Natural killer cell treated with Interleukin-12 subunit alpha and Interleukin-12 subunit beta and Interleukin-15 and Interleukin-18, amount 100 ng/mL, for 72 hours (primary cell): Measurements from ENCODE around the gene ARHGAP30. TPM values are rescaled to one million over a fixed set of nuclear protein-coding genes. Genes with fewer than 3 reads are reported as not detected.
"Not testable (repeated sequence)": the region's sequence is repeated elsewhere in the genome, so short reads cannot be mapped to it uniquely, and the experiment has no call there.

Experiments used
- ATAC-seq, 2 donors: fragments of 150-1000 bp; cut with Tn5 transposase in 1 of 2; sonication (Bioruptor Pico), chemical (Tn5 transposase) in 1 of 2; 2 replicates each; pipeline ENCODE4 v1.10.0; 2021
- DNase-seq: peaks from one replicate; pipeline ENCODE4 v3.0.0; 2022; ENCODE audit warnings: low spot score
- H3K27ac Mint-ChIP-seq, 2 donors: 1 replicate in 1 of 2; 2 replicates in 1 of 2; pipeline ENCODE4 v1.8.0; 2022; ENCODE audit warnings: mixed read lengths in 2 of 2, mild to moderate bottlenecking in 1 of 2, moderate library complexity in 1 of 2
- H3K27me3 Mint-ChIP-seq, 2 donors: 1 replicate in 1 of 2; 2 replicates in 1 of 2; pipeline ENCODE4 v1.8.0; 2022; ENCODE audit warnings: mixed read lengths in 2 of 2
- H3K36me3 Mint-ChIP-seq: one replicate; pipeline ENCODE4 v1.8.0; 2022; ENCODE audit warnings: mixed read lengths
- H3K4me1 Mint-ChIP-seq, 2 donors: 1 replicate in 1 of 2; 2 replicates in 1 of 2; pipeline ENCODE4 v1.8.0; 2022; ENCODE audit warnings: low read depth in 2 of 2, mixed read lengths in 2 of 2, mild to moderate bottlenecking in 1 of 2
- H3K4me3 Mint-ChIP-seq: one replicate; pipeline ENCODE4 v1.8.0; 2022; ENCODE audit warnings: mixed read lengths
- H3K9me3 Mint-ChIP-seq: 2 replicates; pipeline ENCODE4 v1.8.0; 2022; ENCODE audit warnings: mixed read lengths
- total RNA-seq, 2 donors: library from RNA; stranded (reverse); gene quantifications; one replicate each; pipeline ENCODE4 v1.2.3, GENCODE V29; 2022

The ARHGAP30 gene, protein sequence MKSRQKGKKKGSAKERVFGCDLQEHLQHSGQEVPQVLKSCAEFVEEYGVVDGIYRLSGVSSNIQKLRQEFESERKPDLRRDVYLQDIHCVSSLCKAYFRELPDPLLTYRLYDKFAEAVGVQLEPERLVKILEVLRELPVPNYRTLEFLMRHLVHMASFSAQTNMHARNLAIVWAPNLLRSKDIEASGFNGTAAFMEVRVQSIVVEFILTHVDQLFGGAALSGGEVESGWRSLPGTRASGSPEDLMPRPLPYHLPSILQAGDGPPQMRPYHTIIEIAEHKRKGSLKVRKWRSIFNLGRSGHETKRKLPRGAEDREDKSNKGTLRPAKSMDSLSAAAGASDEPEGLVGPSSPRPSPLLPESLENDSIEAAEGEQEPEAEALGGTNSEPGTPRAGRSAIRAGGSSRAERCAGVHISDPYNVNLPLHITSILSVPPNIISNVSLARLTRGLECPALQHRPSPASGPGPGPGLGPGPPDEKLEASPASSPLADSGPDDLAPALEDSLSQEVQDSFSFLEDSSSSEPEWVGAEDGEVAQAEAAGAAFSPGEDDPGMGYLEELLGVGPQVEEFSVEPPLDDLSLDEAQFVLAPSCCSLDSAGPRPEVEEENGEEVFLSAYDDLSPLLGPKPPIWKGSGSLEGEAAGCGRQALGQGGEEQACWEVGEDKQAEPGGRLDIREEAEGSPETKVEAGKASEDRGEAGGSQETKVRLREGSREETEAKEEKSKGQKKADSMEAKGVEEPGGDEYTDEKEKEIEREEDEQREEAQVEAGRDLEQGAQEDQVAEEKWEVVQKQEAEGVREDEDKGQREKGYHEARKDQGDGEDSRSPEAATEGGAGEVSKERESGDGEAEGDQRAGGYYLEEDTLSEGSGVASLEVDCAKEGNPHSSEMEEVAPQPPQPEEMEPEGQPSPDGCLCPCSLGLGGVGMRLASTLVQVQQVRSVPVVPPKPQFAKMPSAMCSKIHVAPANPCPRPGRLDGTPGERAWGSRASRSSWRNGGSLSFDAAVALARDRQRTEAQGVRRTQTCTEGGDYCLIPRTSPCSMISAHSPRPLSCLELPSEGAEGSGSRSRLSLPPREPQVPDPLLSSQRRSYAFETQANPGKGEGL
- total RNA-seq: 100 to 1,000 TPM; 217 to 250 TPM

DNA sequence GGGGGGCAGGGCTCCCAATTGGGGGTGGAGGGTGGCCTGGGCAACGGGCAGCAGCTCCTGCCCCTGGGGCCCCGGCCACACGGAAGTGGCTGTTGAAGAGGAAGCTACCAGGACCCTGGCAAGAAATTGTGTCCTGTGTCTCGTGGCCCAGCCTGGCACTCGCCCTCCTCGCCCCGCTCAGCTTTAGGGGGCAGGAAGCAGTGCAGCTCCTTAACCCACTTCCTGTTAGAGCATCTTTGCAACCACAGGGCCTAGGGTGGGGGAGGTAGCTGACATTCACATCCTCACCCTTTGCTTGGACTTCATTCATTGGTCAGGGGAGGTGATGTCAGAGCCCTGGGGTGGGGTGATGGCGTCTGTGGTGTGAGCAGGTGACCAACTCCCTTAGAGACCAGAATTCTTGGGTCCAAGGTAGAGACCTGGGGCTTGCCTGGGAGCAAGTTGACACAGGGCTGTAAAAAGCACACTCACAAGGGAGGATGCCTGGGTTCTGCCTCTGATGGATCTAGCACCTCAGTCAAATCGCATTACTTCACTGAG is at the start of gene ARHGAP30:
Gene ARHGAP30, minus strand, starts transcription at position 161 of the 540 bp plus-strand sequence. CDS start 267 bp downstream, outside the sequence.
- Mint-ChIP-seq H3K4me1 (peaks cover 56 to 59% of the 10 kb centered on the region in 2 donors), H3K27me3 (no peaks in the 10 kb centered on the region), H3K36me3 (peaks cover 9% of the 10 kb centered on the region), H3K9me3 (no peaks in the 10 kb centered on the region), H3K27ac (peak within 1 kb of the TSS; percentile 84 to 91), H3K4me3 (peak within 1 kb of the TSS; percentile 95)
- ATAC-seq (peak; percentile 92), DNase-seq (peak; percentile 95)

DNA sequence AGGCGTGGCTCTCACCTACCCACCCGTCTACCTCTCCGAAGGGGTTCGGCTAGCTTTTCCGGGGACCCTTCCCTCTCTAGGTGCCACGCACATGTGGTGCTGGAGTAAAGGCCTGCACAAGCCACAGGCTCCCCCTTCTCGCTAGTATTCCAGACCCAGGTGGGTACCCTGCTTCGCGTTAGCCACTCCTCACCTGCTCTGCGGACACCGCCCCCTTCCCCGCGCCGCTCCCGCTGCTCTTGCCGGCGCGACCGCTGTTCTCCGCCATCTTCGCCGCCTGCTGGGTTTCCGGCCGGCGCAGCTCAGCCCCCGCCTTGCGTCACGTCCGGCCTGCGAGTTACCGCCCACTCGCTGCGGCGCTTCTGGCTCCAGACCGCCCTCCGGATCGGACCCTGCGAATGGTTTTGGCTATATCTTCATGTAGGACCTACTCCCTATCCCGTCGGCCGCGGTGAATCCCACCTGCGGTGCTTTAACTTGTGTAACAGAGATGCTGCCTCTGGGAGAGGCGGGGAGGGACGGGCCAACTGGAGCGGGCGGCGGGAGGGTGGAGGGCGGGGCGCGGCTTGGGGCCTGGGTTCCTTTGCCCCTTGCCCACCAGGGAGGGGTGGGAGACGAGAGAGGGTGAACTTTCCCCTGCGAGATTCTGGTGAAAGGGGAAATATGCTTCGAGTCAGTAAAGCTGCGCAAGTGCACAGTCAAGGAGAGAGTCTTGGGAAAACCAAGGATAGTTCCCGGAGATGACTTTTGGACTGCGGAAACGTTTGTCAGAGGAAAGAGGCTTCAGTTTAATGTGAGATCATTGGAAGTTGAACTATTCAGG is 48.3 kb upstream of the ARHGAP30 start, which contains the start of the genes NIT1 and PFDN2:
Gene NIT1, plus strand, starts transcription at position 347 of the 823 bp plus-strand sequence. Its CDS starts 72 bp downstream, at position 419.
Gene PFDN2, minus strand, starts transcription at position 279 of the 823 bp plus-strand sequence. Its CDS starts 11 bp downstream, at position 268.
- no peaks in the 10 kb centered on the region for H3K9me3 Mint-ChIP-seq
- H3K27ac Mint-ChIP-seq: peak within 1 kb of the TSS; percentile 89 to 90
- ATAC-seq: peak; percentile 91 to 94
- peaks cover 53 to 56% of the 10 kb centered on the region in 2 donors for H3K4me1 Mint-ChIP-seq
- no peaks in the 10 kb centered on the region for H3K27me3 Mint-ChIP-seq
- H3K4me3 Mint-ChIP-seq: peak within 1 kb of the TSS; percentile 97
- H3K36me3 Mint-ChIP-seq: peaks cover 26% of the 10 kb centered on the region
- peak; percentile 90 for DNase-seq

DNA sequence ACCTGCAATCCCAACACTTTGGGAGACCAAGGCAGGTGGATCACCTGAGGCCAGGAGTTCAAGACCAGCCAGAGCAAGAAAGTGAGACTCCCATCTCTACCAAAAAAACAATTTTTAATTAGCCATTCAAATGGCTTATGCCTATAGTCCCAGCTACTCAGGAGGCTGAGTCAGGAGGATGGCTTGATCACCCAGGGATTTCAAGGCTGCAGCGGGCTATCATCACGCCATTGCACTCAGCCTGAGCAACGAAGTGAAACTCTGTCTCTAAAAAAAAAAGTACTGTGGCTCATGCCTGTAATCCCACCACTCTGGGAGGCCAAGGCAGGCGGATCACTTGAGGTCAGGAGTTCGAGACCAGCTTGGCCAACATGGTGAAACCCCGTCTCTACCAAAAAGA is 46.3 kb upstream of the ARHGAP30 start:
- Mint-ChIP-seq H3K4me3 (peak overlapping the region; percentile 97), H3K36me3 (peaks cover 14% of the 10 kb centered on the region), H3K4me1 (peaks cover 56 to 67% of the 10 kb centered on the region in 2 donors), H3K27ac (peak overlapping the region; percentile 89 to 90)
- DNase-seq, H3K9me3 Mint-ChIP-seq, H3K27me3 Mint-ChIP-seq, ATAC-seq: not testable (repeated sequence)

DNA sequence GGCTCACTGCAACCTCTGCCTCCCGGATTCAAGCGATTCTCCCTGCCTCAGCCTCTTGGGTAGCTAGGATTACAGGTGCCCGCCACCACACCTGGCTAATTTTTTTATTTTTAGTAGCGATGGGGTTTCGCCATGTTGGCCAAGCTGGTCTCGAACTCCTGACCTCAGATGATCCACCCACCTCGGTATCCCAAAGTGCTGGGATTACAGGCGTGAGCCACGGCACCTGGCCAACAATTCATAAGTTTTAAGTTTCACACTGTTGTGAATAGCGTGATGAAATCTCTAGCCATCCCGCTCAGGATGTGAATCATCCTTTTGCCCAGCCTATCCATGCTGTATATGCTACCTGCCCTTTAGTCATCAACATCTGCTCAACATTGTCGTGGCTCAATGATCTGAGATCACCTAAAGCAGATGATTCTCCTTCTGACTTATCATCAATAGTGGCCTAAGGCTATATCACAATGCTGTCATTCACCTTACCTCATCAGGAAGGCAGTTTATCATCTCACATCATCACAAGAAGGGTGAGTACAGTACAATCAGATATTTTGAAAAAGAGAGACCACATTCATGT is 45.5 kb upstream of the ARHGAP30 start:
- peak overlapping the region; percentile 97 for H3K4me3 Mint-ChIP-seq

DNA sequence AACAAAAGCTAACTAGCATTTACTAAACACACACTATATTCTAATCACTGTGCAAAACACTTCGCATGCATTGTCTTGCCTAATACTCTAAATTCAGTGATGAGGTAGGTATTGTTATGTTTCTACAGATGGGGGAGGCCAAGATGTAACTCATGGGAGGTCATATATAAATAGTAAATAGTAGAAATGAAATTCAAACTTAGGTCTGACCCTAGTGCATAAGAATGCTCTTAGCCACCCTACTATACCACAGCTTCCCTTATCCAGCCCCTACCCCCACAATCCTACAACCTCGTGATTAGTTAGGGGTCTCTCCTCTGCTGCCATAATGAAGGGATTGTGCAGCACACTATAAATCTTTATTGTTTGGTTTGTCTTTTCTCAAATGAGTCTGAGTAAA is 44.9 kb upstream of the ARHGAP30 start:
- H3K36me3 Mint-ChIP-seq: peaks cover 9% of the 10 kb centered on the region
- peaks cover 48 to 58% of the 10 kb centered on the region in 2 donors for H3K4me1 Mint-ChIP-seq
- H3K27ac Mint-ChIP-seq: peak overlapping the region; percentile 22 to 24

More for the DNA sequence above, 45.5 kb upstream of the ARHGAP30 start:
- peak overlapping the region; percentile 22 to 24 for H3K27ac Mint-ChIP-seq
- H3K27me3 Mint-ChIP-seq: no peaks in the 10 kb centered on the region
- ATAC-seq (peak; percentile 21 to 34), DNase-seq (no peak)
- H3K36me3 Mint-ChIP-seq: peaks cover 14% of the 10 kb centered on the region
- no peaks in the 10 kb centered on the region for H3K9me3 Mint-ChIP-seq
- H3K4me1 Mint-ChIP-seq: peaks cover 54 to 65% of the 10 kb centered on the region in 2 donors

DNA sequence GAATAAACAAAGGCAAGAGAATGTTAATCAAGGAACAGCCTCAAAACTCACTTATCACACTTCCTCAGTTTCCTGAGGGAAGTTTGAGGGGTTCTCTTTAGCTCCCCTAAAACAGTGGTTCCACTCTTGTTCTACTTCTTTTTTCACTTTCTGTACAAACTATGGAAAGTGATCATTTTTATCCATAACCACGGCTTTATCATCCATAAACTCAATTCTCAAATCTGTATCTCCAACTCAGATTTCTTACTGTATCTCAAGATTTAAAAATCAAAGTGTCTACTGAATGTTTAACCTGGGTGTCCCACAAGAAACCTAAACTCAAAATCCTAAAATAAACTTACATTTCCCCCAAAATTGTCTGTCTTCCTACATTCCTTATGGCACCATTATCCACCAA is 44.2 kb upstream of the ARHGAP30 start:
- peak overlapping the region; percentile 30 for H3K4me3 Mint-ChIP-seq
- no peak for ATAC-seq
- DNase-seq: no peak
- no peaks in the 10 kb centered on the region for H3K27me3 Mint-ChIP-seq
- H3K9me3 Mint-ChIP-seq: no peaks in the 10 kb centered on the region
- H3K4me1 Mint-ChIP-seq: peaks cover 44 to 55% of the 10 kb centered on the region in 2 donors
- peak overlapping the region; percentile 22 to 24 for H3K27ac Mint-ChIP-seq
- H3K36me3 Mint-ChIP-seq: peaks cover 10% of the 10 kb centered on the region

More for the DNA sequence above, 44.9 kb upstream of the ARHGAP30 start:
- ATAC-seq (no peak), DNase-seq (no peak)
- Mint-ChIP-seq H3K9me3 (no peaks in the 10 kb centered on the region), H3K4me3 (peak overlapping the region; percentile 30), H3K27me3 (no peaks in the 10 kb centered on the region)

DNA sequence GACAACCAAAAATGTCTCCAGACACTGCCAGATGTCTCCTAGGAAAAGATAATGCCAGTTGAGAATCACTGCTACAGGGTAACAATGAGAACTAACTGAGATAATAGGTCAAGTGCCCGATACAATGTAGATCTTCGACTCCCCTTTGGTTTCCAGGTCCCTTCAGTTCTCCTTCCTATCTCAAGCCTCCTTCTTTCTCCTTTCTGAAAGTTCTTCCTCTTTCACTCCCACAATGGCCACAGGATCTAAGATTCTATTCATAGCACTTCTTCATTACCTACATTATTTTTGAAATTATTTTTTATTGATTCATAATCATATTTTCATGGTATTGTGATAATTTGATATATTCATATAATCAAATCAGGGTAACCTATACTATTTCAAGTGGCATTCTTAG is 41.8 kb upstream of the ARHGAP30 start:
- H3K27ac Mint-ChIP-seq: no peak overlapping the region
- peaks cover 10% of the 10 kb centered on the region for H3K36me3 Mint-ChIP-seq
- no peak overlapping the region for H3K4me3 Mint-ChIP-seq
- no peaks in the 10 kb centered on the region for H3K9me3 Mint-ChIP-seq
- peaks cover 38 to 48% of the 10 kb centered on the region in 2 donors for H3K4me1 Mint-ChIP-seq
- no peak for ATAC-seq
- no peaks in the 10 kb centered on the region for H3K27me3 Mint-ChIP-seq
- no peak for DNase-seq

DNA sequence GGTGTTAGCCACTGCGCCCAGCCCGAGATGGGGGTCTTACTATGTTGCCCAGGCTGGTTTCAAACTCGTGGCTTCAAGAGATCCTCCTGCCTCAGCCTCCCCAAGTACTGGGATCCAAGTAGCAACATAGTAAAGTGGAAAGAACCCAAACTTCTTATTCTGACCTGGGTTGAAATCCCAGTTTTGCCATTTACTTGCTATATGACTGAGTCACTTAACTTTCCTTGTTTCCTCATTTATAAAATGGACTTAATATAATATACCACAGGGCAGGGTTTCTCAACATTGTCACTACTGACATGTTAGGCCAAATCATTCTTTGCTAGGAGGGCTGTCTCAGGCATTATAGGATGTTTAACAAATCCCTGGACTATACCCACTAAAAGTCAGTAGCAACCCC is 41.4 kb upstream of the ARHGAP30 start:
- no peak overlapping the region for H3K4me3 Mint-ChIP-seq
- H3K9me3 Mint-ChIP-seq: no peaks in the 10 kb centered on the region
- no peaks in the 10 kb centered on the region for H3K27me3 Mint-ChIP-seq
- H3K36me3 Mint-ChIP-seq: peaks cover 10% of the 10 kb centered on the region
- no peak overlapping the region for H3K27ac Mint-ChIP-seq
- H3K4me1 Mint-ChIP-seq: peaks cover 37 to 48% of the 10 kb centered on the region in 2 donors
- DNase-seq: no peak
- ATAC-seq: no peak

DNA sequence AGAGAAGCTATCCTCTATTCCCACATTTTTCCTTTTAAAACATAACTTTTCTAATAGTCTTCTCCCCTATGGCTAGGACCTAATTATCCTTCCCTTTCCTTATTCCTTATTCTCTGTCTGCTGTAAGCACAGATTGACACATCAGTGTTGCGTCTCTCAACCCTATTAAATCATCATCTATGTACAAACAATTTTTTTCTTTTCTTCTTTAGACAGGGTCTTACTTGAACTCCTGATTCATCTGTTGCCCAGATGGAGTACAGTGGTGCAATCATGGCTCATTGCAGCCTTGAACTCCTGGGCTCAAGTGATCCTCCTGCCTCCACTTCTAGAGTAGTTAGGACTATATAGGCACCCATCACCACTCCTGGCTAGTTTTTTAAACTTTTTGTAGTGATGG is 36.7 kb upstream of the ARHGAP30 start:
- DNase-seq: no peak
- Mint-ChIP-seq H3K9me3 (no peaks in the 10 kb centered on the region), H3K4me3 (no peak overlapping the region), H3K27me3 (no peaks in the 10 kb centered on the region), H3K4me1 (peaks cover 12 to 13% of the 10 kb centered on the region in 2 donors), H3K36me3 (peaks cover 6% of the 10 kb centered on the region), H3K27ac (no peak overlapping the region)
- ATAC-seq: no peak

DNA sequence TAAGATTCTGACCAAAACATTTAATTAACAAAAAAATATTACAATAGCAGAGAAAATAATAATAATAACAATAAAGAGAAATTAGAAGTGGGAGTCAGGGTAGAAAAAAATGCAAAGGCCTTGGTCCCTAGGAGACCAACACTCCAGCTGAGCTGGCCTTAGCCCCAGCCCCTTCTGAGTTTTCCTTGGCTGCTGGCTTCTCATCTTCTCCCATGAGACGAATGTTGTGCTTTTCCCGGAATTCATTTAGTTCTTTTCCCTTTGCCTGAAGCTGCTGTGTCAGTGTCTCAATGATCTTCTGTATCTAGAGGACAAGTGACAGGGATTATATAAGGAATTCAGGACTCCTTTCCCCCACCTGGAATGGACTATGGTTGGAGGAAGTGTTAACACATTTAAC is 30.9 kb upstream of the ARHGAP30 start:
- Mint-ChIP-seq H3K36me3 (no peaks in the 10 kb centered on the region), H3K9me3 (no peaks in the 10 kb centered on the region), H3K4me3 (no peak overlapping the region), H3K27ac (no peak overlapping the region), H3K27me3 (no peaks in the 10 kb centered on the region), H3K4me1 (peaks cover 20 to 29% of the 10 kb centered on the region in 2 donors)
- DNase-seq: no peak
- ATAC-seq: no peak

DNA sequence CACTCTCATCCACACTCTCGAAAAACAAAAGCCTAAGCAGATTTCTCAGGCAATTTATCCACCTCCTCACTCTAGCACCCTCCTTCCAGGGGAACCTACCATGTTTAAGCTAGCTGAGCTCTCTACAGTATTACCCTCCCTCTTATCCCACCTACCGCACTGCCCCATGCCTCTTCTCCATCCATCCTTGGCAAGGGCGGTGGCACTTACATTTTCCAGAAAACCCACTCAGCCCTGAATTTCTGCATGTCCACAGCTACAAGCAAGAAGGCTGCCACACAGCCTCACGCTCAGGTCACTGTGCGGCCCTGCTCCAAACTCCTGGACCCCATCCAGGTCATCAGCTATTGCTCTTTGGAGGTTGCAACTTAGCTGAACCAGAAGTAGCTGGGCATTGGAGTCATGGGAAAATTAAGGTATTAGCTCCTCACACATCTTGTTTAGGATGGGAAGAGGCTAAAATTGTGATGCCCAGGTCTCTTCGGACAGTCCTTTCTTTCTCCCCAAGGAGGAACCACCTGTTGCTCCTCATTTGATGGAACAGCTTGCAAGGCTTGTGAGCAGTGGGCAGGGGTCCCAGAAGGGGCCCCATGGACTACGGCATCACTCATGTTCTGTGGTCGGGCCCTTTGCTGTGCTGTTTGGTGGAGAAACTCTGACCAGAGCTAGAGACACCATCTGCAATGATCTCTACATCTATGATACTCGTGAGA is 29.6 kb upstream of the ARHGAP30 start:
- Mint-ChIP-seq H3K4me3 (peak overlapping the region; percentile 84), H3K27ac (peak overlapping the region; percentile 62 to 85), H3K9me3 (no peaks in the 10 kb centered on the region), H3K36me3 (no peaks in the 10 kb centered on the region), H3K27me3 (no peaks in the 10 kb centered on the region), H3K4me1 (peaks cover 20 to 26% of the 10 kb centered on the region in 2 donors)
- no peak for ATAC-seq
- DNase-seq: no peak
